NCI-H2227 (cell line): ENCODE results near the gene ZNF212.

ENCODE experiments used
- DNase-seq: peaks from one replicate; lab custom pipeline; 2025; ENCODE audit not compliant: unreplicated experiment; lab: John Stamatoyannopoulos, UW

Gene ZNF212

DNA sequence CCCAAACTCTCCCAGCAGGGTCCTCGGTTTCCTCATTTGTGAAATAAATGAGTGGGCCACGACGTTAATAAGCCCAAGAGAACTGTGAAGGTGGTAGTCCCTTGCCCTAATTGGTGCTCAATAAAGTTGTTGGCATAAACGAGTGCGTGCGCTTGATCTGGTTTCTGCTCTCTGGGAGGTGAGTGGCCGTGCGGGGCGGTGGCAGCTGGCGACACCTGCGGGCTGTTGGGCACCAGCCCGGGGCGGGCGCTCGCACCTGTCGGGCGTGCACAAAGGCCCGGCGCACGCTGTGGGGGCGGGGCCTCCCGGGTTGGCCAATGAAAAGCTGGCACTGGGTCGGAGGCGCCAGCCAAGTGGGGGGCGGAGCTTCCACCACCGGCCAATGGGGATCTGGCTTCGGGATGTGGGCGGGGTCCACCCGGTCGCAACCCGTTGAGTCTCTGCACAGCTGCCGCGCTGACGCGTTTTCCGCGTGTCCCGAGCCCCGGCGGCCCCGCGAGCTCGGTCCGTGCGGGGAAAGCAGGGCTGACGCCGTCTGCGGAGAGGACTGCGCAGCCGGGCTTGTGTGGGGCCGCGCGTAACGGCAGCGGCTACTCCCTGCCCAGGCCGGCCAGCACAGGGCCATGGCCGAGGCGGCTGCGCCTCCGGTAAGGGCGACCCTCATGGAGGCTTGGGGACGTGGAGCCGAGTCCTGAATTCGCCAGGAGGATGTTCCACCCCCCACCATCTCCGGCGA is 45.6 kb downstream of the ZNF212 start:
- DNase-seq: peak; percentile 97

DNA sequence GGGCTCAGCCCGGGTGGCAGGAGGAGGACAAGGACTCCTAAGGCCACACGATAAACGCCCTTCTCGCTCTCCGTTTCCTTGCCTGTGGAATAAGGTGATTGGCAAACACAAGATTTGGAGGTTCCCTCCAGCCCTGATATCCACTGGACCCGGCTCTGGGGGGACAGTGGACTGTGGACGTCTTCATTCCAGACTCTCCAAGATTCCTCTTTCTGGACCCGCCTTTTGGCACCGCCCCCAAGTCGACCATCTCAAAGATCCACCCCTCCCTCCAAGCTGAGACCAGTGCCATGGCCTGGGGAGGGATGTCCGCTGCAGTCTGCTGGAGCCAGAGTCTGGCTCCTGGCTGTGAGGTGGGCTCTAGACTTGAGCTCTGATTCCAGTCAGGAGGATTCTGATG is 46.2 kb downstream of the ZNF212 start:
- peak; percentile 76 for DNase-seq

DNA sequence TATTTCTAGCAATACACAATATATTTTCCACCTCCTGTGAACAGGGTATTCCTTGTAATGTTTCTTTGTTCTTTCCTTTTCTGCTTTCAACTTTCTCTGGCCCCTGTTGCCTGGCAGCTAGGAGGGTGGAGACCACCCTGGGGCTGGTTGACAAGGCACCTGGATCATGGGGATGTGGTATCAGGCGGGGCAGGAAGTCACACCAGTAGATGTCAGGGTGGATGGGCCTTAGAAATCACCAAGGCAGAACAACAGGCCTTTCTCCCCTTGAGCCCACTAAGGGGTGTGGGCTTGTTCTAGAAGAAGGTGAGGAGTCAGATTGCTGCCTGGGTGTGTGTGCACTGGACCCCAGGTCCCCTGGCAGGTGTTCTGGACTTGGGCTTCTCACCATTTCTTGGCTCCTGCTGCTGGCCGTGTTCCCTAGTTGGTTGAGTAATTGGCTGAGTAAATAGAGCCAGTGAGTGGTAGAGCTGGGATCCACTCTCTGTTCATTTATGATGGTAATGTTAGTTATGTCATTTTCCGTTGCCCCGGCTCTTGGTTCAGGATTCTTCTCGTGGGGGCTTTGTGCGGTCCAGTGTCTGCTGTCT is 47.5 kb downstream of the ZNF212 start:
- DNase-seq: no peak

DNA sequence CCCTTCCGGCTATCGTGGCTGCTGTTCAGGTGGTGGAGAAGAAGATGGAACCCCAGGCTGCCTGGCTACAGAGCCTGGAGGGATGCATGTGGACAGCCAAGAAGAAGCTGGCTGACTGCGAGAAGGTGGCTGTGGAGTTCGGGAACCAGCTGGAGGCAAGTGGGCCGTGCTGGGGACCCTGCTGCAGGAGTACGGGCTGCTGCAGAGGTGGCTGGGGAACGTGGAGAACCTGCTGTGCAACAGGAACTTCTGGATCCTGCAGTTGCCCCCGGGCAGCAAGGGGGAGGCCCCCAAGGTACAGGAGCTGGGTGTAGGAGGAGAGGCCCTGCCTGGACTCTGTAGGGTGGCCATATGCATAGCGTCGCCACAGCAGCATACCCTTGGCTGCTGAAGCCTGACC is 48.2 kb downstream of the ZNF212 start:
- DNase-seq: no peak

DNA sequence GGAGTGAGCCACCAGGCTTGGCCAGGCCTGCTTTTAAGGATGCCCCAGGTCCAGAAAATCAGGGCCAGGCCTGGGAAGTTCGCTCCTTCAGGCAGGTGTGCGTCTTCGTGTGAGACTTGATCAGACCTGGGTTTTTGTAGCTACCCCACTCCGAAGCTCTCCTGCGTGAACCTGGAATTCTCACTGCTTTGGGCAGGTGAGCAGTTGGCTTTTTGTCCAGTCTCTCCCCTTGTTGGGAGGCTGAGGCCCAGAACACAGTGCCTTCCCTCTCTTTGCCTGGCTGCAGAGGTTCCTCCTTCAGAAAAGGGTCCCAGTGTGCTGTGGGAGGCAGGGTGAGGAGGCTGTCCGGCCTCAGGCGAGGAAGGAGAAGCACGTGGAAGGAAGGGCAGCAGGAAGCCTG is 49.8 kb downstream of the ZNF212 start:
- DNase-seq: no peak

DNA sequence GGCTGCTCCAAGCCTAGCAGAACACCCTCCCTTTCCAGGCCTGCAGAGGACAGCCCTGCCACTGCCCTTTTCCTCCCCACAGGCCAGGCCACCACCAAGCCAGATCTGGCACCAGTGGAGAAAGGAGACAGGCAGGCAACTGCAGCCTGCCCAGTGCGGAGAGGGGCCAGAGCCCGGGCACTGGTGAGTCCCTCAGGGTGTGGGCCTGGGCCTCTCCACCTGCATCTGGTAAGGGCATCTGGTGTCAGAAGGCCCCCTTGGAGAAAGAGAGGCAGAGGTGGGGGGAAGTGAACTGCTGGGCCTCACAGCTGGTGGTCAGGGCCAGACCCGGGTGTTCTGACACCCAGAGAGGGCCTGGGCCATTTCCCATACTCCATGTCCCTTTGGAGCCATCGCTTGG is 50.4 kb downstream of the ZNF212 start:
- DNase-seq: no peak

DNA sequence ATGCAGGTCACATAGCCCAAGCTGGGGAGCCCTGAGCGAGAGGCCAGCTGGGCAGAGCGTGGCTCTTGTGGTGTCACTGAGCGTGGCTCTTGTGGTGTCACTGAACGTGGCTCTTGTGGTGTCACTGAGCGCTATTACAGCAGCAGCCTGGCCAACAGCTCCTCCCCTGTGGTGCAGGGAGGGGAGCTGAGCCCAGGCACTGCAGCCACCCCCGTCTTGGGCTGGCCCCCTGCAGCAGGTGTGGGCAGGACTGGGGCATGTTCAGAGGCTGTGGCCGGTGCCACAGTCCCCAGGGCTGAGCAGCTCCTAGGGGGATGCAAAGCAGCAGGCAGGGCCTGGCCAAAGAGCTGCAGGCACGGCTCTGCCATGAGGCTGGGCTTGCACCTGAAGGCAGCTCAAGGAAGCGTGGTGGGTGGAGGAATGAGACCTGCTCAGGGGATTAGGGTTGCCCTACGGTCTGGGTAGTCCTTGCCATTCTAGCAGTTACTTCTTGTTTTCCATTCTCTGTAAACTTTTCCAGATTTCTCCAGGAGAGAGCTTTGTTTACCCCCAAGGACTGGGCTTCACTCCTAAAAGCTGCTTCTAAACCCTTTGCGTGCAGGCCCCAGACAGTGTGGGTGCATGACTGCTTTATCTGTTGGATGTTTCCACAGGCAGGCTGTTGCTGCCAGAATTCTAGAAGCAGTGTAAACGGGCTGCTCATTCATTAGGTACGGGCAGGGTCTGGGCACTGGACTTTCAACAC is 51.8 kb downstream of the ZNF212 start:
- DNase-seq: no peak

DNA sequence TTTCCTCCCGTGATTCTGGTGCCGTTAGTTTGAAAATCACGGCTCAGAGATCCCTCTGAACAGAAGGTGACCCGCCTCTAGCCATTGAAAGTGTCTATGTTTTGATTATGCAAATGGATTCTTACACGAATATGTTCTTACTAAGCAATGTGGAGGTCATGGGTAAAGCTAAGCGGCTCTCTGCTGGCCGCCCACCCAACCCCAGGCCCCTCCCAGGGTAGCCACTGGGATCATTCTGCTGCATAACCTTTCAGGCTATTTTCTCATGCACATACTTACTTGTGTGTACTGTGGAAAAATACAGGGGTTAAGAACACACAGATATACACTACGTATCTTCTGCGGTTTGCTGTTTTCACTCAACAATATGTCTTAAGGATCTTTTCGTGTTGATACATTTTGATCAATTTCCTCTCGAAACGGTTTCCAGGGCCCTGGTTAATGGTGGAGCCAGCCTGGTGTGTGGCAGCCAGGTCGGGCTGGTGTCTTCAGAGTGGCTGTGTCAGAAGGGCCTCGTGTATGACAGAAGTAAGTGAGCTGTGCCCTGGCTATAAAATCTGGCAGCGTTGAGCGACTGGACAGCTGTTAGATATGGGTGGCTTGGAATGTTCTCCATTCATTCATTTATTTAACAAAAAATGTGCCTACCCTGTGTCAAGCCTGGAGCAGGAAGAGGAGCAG is 52.5 kb downstream of the ZNF212 start:
- DNase-seq: no peak

DNA sequence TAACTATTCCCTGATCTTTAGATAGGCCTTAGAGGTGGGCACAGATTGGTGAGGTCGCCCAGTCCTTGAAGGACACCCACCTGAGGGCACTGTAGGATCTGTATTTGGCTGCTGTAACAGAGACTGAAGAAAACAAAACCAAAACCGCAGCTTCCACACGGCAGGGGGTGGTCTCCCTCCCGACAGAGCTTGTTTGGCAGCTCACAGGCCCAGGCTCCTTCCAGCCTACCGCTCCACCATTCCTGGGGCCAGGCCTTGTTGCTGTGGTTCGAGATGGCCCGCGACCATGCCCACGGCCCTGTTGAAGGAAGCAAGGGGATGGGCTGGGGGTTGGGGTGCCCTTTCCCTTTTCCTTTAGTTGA is 53.0 kb downstream of the ZNF212 start:
- DNase-seq: no peak

DNA sequence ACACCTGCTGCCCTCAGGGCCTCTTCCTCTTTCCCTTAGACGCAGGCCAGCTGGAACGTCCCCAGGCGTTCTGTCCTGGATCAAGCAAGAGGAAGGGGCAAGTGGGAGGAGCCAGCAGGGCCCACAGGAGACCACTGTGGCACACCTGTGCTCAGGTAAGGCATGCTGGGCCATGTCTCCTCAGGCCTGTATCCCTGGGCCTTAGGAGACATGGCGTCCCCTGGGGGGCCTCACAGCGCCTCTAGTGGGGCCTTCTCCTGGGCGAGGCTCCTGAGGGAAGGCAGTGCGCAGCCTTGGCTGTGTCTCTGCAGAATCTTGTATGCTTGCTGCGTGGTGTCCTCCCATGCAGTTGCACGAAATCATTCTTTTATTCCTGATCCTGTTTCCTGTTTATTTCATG is 53.9 kb downstream of the ZNF212 start:
- no peak for DNase-seq

DNA sequence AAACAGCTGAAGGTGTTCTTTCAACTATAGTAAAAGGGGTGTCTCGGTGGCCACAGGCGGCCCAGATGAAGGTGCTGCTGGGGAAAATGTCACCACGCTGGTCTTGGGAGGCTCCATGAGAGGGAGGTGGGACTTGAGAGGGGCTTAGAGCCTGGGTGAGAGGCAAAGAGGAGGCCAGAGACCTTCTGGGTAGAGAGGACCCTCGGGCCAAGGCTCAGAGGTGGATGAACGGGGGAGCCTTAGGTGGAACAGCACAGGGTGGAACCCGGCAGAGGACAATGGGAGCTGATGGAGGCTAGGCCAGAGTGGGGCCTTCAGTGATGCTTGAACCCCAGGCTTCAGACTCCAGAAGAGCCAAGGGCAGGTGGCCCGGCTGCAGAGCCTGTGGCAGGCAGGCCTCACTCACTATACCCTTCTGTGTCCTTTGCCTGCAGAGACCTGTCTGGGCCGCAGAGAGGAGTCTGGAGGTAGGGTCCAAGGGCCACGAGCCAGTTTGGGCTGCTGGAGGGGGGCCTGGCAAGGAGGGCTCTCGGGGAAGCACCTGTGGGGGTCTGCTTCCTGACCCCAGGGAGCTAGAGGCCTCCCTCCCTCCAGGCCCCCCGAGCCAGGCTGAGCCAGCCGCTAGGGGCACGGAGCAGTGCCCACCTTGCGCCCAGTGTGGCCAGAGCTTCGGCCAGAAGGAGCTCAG is 54.6 kb downstream of the ZNF212 start:
- no peak for DNase-seq

DNA sequence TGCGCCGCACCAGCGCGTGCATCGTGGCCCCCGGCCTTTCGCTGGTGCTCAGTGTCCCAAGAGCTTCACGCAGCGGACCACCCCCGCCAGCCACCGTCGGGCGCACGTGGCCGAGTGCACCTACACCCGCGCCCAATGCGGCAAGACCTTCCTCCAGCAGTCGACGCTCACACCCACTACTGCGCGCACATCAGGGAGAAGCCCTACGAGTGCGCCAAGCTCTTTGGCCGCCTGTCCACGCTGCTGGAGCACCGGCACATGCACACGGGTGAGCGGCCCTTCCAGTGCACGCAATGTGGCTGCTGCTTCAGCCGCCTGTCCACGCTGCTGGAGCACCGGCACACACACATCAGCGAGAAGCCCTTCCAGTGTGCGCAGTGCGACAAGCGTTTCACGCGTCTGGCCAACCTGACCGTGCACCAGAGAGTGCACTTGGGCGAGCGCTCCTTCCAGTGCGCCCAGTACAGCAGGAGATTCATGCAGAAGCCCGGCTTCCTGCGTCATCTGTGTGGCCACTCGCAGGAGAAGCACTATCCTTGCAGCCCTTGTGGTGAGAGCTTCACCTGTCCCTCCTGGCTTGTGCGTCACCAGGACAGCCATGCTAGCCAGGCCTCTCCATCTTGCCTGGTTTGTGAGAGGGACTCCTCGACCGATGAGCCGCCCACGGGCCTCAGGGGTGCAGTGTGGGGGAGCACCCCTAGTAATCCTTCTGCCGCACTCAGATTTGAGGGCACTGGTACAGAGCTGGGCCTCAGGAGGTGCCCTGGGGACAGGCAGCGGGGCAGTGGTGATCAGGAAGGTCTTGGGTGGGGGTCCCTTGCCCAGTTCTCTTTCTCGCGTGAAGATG is 55.4 kb downstream of the ZNF212 start:
- DNase-seq: no peak

DNA sequence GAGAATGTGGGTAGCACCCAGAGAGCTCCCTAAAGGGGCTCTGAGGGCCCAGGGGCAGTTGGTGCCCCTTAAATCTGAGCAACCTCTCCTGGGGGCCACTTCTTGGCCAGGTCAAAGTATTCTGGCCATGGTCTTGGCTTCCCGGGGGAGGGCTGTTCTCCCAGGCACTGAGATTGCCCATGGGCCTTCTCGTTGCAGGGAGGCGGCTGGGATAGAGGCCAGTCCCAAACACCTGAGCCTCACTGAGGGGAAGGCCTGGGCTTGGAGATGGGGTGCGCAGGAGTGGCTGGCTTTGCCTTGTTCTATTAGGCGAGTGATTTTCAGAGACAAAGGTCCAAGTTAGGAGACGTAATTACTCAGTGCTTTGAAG is 56.0 kb downstream of the ZNF212 start:
- no peak for DNase-seq

DNA sequence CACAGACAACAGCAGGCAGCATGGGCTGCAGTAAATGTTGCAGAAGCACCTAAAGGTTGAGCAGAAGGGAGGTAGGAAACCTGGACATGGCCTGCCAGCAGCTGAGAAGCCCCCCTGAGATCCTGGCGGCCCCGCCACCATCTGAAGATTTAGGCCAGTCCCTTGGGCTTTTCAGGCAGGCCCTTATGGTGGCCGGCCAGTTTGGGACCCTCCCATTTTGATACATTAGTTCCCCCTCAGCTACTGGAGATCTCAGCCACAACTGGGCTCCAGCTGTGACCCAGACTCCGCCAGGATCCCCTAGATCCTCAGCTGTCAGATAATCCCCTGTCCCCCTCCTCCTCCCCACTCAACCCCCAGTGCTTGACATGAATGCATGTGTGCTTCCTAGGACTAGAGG is 56.9 kb downstream of the ZNF212 start:
- no peak for DNase-seq

DNA sequence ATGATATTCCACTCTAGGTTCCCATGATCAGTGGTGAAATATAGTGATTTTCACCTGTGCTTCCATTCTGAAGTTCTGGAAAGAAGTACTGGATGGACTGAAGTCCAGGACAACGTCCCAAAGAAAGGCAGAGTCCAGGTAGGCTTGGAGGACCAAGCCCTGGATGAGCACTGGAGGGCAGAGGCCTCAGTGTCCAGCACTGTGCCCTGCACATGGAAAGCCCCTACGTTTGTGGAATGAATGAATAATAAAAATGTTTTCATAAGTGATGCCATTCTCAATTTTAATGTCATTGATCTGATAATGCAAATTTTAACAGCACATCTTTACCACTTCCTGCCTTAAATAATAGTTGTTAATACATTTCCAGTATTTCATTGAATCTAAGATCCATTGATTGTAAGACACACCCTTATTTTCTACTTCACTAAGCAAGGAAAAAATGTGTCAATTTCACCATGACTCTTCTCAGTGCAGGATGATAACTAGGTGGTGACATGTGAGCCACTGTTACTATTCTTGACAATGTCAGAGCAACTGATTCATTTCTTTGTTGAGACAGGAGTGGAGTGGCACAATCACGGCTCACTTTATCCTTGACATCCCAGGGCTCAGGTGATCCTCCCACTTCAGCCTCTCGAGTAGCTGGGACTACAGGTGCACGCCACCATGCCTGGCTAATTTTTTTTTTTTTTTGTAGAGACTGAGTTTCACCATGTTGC is 57.7 kb downstream of the ZNF212 start:
- no peak for DNase-seq

DNA sequence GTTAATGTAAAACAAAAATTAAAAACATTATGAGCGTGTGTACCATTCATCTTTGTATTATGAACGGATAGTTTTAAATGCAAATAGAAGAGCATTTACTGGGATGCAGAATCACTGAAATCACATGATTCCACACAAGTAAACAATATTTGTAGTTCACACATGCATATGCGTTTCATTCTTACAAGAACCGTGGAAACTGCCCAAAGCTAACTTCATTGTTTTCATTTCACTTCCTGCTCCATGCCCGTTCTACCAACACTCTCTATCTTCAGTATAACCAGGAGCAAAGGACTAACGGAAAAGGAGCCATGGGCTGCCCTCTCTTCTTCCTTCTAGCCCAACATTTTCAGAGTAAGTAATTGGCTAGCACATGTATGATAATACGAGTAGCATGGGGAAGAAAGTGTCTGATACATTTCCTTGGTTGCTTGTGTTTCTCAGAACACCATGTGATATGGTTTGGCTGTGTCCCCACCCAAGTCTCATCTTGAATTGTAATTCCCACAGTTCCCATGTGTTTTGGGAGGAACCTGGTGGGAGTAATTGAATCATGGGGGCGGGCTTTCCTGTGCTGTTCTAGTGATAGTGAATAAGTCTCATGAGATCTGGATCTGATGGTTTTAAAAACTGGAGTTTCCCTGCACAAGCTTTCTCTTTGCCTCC is 61.3 kb downstream of the ZNF212 start:
- no peak for DNase-seq

DNA sequence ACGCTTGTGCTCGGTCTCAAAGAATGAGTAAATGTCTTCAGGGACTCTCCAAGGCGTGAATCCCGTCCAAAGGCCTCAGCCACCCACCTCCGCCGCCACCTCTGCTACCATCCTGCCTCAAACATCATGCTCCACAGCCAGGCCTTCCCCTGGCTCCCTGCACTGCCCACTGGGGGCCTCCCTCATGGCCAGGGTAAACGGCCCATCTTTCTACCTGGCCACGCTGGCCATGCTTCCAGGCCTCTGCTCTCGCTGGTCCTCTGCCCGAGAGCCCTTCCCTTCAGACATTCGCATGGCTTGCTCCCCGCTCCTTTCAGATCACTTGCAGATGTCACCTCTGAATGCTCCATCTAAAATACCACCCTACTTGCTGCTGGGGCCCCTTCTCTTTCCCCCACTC is 62.8 kb downstream of the ZNF212 start:
- DNase-seq: no peak

DNA sequence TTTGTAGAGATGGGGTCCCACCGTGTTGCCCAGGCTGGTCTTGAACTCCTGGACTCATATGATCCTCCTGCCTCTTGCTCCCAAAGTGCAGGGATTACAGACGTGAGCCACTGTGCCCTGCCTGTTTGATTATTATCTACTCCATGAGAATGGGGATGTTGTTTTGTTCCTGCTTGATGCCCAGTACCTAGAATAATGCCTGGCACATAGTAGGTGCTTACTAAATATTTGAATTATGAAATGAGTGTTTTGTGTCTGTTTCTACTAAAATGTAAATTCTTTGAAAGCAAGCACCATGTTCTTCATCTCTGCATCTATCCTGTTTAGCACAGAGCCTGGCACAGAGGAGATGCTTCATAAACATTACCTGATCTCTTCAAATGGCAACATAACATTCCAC is 63.4 kb downstream of the ZNF212 start:
- DNase-seq: no peak

DNA sequence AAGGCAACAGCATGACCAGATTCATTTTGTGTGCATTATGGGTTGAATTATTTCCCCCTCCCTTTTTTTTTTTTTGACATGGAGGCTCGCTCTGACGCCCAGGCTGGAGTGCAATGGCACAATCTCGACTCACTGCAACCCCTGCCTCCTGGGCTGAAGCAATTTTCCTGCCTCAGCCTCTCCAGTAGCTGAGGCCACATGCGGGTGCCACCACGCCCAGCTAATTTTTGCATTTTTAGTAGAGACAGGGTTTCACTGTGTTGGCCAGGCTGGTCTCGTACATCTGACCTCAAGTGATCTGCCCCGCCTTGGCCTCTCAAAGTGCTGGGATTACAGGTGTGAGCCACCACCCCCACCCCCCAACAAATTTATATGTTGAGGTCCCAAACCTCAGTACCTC is 64.6 kb downstream of the ZNF212 start:
- DNase-seq: no peak
